IMR-90 (cell line): ENCODE data around the gene ZRANB3.

Experiments used
- POLR2A ChIP-seq: IDR thresholded peaks from 2 replicates; pipeline ENCODE4 v1.6.1; 2012; ENCODE audit warnings: mild to moderate bottlenecking, low read depth, low read length
- TF ChIP-seq, protein P1 (sequence below): conservative IDR thresholded peaks from 2 replicates; pipeline ENCODE4 v1.5.1; 2012; ENCODE audit warnings: mild to moderate bottlenecking, low read depth, low read length, improper control_type of control experiment
- TF ChIP-seq, protein P2 (sequence below): fragments of 150-350 bp; IDR thresholded peaks from 2 replicates; pipeline ENCODE4 v1.6.1; 2017; ENCODE audit warnings: mild to moderate bottlenecking, antibody characterized with exemption, low read length, low read depth

DNA sequence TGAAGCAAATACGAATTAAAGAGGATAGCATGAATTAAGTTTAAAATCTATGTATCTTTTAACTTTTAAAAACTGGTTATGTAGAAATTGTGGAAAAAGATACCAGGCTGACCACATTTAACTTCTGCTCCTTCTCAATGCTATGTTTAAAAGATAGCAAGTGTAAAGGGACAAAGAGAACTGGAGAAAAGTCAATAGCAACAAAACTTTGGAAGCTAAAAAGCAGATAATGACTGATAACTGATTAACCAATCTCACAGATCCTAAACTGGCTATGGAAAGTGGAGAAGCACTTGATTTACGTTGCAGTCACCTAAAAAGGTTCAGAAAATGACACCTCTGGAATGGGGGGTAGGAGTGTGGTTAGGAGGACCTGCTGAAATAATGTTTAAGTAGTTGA, 254.5 kb downstream of the ZRANB3 start:
- TF ChIP-seq, protein P1, sequence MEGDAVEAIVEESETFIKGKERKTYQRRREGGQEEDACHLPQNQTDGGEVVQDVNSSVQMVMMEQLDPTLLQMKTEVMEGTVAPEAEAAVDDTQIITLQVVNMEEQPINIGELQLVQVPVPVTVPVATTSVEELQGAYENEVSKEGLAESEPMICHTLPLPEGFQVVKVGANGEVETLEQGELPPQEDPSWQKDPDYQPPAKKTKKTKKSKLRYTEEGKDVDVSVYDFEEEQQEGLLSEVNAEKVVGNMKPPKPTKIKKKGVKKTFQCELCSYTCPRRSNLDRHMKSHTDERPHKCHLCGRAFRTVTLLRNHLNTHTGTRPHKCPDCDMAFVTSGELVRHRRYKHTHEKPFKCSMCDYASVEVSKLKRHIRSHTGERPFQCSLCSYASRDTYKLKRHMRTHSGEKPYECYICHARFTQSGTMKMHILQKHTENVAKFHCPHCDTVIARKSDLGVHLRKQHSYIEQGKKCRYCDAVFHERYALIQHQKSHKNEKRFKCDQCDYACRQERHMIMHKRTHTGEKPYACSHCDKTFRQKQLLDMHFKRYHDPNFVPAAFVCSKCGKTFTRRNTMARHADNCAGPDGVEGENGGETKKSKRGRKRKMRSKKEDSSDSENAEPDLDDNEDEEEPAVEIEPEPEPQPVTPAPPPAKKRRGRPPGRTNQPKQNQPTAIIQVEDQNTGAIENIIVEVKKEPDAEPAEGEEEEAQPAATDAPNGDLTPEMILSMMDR, result no peak
- TF ChIP-seq, protein P2, sequence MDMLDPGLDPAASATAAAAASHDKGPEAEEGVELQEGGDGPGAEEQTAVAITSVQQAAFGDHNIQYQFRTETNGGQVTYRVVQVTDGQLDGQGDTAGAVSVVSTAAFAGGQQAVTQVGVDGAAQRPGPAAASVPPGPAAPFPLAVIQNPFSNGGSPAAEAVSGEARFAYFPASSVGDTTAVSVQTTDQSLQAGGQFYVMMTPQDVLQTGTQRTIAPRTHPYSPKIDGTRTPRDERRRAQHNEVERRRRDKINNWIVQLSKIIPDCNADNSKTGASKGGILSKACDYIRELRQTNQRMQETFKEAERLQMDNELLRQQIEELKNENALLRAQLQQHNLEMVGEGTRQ, result no peak
- TF ChIP-seq POLR2A, result no peak
